DOHH2 (cell line): ENCODE results near the gene KREMEN1.

ENCODE experiments used
- H3F3A ChIP-seq: fragments of 200-600 bp; sonication (generic), shearing (Covaris generic); 2 replicates; pipeline ENCODE4 v1.6.0; 2016; ENCODE audit warnings: antibody characterized with exemption, mild to moderate bottlenecking; ENCODE audit not compliant: control insufficient read depth, insufficient read depth
- H3K27ac ChIP-seq: fragments of 200-600 bp; sonication (generic); 2 replicates; pipeline ENCODE4 v1.5.1; 2014; ENCODE audit warnings: low read depth, mild to moderate bottlenecking, low read length, moderate library complexity
- H3K27me3 ChIP-seq: fragments of 200-600 bp; sonication (generic); 2 replicates; pipeline ENCODE4 v1.6.1; 2014; ENCODE audit warnings: mild to moderate bottlenecking, low read length, mixed read lengths; ENCODE audit not compliant: control insufficient read depth
- H3K36me3 ChIP-seq: fragments of 200-600 bp; sonication (generic); 2 replicates; pipeline ENCODE4 v1.6.1; 2014; ENCODE audit warnings: mild to moderate bottlenecking, low read length, moderate library complexity, mixed read lengths; ENCODE audit not compliant: control insufficient read depth
- H3K4me1 ChIP-seq: fragments of 200-600 bp; sonication (generic); 2 replicates; pipeline ENCODE4 v1.6.1; 2014; ENCODE audit warnings: mild to moderate bottlenecking, low read length, mixed read lengths; ENCODE audit not compliant: control insufficient read depth
- H3K4me2 ChIP-seq: fragments of 200-600 bp; sonication (generic); 2 replicates; pipeline ENCODE4 v1.6.0; 2014; ENCODE audit warnings: mild to moderate bottlenecking, low read length, moderate library complexity
- H3K4me3 ChIP-seq: fragments of 200-600 bp; sonication (generic); 2 replicates; pipeline ENCODE4 v1.5.1; 2014; ENCODE audit warnings: mild to moderate bottlenecking, low read length, mixed read lengths
- H3K79me2 ChIP-seq: fragments of 200-600 bp; sonication (generic); 2 replicates; pipeline ENCODE4 v1.6.1; 2014; ENCODE audit warnings: mild to moderate bottlenecking, low read length, mixed read lengths; ENCODE audit not compliant: control insufficient read depth
- H3K9me2 ChIP-seq: fragments of 200-600 bp; sonication (generic); replicated peaks from 2 replicates; pipeline ENCODE4 v1.6.1; 2014; ENCODE audit warnings: mild to moderate bottlenecking, low read length, mixed read lengths; ENCODE audit not compliant: control insufficient read depth
- H3K9me3 ChIP-seq: fragments of 200-600 bp; sonication (generic); 2 replicates; pipeline ENCODE4 v1.6.1; 2014; ENCODE audit warnings: antibody characterized with exemption, low read length, mixed read lengths; ENCODE audit not compliant: control insufficient read depth, insufficient read depth
- H4K20me1 ChIP-seq: fragments of 200-600 bp; sonication (generic); 2 replicates; pipeline ENCODE4 v1.6.0; 2014; ENCODE audit warnings: low read depth, mild to moderate bottlenecking, antibody characterized with exemption, low read length, moderate library complexity; ENCODE audit not compliant: control insufficient read depth, insufficient read depth
- EZH2phosphoT487 ChIP-seq: fragments of 200-600 bp; sonication (generic); IDR thresholded peaks from 2 replicates; pipeline ENCODE4 v1.6.1; 2017; ENCODE audit warnings: borderline replicate concordance, mild to moderate bottlenecking, antibody characterized with exemption, low read length, moderate library complexity, mixed read lengths
- TF ChIP-seq, protein P1 (sequence below): fragments of 200-600 bp; sonication (generic); IDR thresholded peaks from one replicate; pipeline ENCODE4 v1.5.1; 2014; ENCODE audit warnings: antibody characterized with exemption, mild to moderate bottlenecking, low read depth, low read length; ENCODE audit not compliant: poor library complexity, severe bottlenecking

The KREMEN1 gene

DNA sequence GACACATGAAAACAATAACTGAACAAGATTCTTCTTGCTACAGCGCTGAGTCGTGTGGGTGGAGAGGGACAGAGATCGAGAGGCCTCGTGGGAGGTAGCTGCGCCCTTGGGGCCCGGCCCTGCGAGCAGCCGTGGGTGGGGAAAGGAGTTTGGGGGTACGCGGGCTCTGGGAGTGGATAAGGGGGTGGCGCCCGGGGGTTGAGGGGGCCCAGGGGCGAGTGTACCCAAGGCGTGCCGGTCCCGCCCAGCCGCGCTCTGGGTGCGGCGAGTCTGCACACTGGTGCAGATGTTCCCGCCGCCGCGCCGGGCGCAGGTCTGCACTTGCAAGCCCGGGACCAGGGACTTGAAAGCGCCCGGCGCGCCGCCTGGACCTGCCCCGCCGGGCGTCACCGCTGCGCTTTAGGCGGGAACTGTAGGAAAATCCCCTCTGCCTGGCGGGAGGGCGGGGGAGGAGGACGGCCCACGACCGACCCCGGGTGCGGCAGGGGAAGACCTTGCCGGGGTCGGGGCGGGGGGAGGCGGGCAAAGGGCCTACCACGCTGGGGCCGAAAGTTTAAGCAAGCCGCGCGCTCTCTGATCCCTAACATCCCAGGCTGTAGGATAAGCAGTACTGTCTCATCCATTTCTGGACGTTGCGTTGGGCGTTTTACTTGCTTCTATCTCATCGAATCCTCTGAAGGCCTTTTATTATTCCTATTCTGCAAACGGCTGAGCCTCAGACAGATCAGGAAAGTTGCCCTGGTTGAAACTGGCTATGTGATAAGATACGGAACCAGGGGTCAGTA, 1.4 kb upstream of the KREMEN1 start:
- no peak; the same call in 1 of the 2 replicates for TF ChIP-seq EZH2phosphoT487
- TF ChIP-seq, protein P1, sequence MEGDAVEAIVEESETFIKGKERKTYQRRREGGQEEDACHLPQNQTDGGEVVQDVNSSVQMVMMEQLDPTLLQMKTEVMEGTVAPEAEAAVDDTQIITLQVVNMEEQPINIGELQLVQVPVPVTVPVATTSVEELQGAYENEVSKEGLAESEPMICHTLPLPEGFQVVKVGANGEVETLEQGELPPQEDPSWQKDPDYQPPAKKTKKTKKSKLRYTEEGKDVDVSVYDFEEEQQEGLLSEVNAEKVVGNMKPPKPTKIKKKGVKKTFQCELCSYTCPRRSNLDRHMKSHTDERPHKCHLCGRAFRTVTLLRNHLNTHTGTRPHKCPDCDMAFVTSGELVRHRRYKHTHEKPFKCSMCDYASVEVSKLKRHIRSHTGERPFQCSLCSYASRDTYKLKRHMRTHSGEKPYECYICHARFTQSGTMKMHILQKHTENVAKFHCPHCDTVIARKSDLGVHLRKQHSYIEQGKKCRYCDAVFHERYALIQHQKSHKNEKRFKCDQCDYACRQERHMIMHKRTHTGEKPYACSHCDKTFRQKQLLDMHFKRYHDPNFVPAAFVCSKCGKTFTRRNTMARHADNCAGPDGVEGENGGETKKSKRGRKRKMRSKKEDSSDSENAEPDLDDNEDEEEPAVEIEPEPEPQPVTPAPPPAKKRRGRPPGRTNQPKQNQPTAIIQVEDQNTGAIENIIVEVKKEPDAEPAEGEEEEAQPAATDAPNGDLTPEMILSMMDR: no peak
- no peaks in the 10 kb centered on the region for H3K9me2 ChIP-seq
- H3K9me3 ChIP-seq: no peaks in the 10 kb centered on the region
- no peak overlapping the region for H3K27ac ChIP-seq
- no peaks in the 10 kb centered on the region for H3K79me2 ChIP-seq
- H4K20me1 ChIP-seq: no peaks in the 10 kb centered on the region
- no peak overlapping the region for H3K4me2 ChIP-seq
- no peaks in the 10 kb centered on the region for H3F3A ChIP-seq
- H3K4me1 ChIP-seq: no peaks in the 10 kb centered on the region
- no peaks in the 10 kb centered on the region for H3K36me3 ChIP-seq
- H3K4me3 ChIP-seq: no peak overlapping the region
- H3K27me3 ChIP-seq: peaks cover 34% of the 10 kb centered on the region

GRCh38 chr22:29072193-29072978, 449 bp upstream of the KREMEN1 start:
- Histone ChIP-seq H3K36me3 (no peaks in the 10 kb centered on the region), H3K27ac (no peak overlapping the region), H3K9me3 (no peaks in the 10 kb centered on the region), H3K9me2 (no peaks in the 10 kb centered on the region), H3K4me1 (no peaks in the 10 kb centered on the region), H3K27me3 (peaks cover 34% of the 10 kb centered on the region), H3K79me2 (no peaks in the 10 kb centered on the region), H3K4me2 (no peak overlapping the region), H4K20me1 (no peaks in the 10 kb centered on the region), H3K4me3 (no peak overlapping the region), H3F3A (no peaks in the 10 kb centered on the region)
- TF ChIP-seq EZH2phosphoT487: no peak
- TF ChIP-seq, protein P1: no peak

DNA sequence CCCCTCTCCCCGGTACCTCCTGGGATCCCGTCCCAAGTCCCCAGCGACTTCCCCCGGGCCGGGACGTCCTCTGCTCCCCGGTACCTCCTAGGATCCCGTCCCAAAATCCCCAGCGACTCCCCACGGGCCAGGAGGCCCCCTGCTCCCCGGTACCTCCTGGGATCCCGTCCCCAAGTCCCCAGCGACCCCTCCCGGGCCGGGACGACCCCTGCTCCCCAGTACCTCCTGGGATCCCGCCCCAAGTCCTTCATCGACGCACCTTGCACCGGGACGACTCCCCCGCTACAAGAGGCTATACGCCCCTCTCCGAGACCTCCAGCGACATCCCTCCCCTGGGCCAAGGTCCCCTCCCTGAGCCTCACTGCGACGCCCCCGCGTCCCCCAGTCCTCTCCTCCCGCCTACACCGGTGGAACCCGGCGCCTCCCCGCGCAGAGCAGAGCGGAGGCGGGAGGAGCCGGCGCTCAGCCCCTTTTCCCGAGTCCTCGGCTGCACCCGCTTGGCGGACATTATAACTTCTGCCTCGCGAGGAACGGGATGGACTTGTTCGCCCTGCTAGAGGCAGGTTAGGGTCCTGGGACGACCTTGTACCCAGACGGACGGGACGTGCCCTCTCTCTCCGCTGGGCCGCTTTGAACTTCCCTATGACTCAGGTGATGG, 912 bp downstream of the KREMEN1 start:
- H3K36me3 ChIP-seq: no peaks in the 10 kb centered on the region
- no peaks in the 10 kb centered on the region for H3K9me3 ChIP-seq
- no peaks in the 10 kb centered on the region for H4K20me1 ChIP-seq
- H3K9me2 ChIP-seq: no peaks in the 10 kb centered on the region
- peaks cover 34% of the 10 kb centered on the region for H3K27me3 ChIP-seq
- TF ChIP-seq EZH2phosphoT487: no peak
- TF ChIP-seq, protein P1: no peak
- peaks cover 10% of the 10 kb centered on the region for H3K4me1 ChIP-seq
- no peaks in the 10 kb centered on the region for H3K79me2 ChIP-seq
- no peak overlapping the region for H3K4me3 ChIP-seq
- no peaks in the 10 kb centered on the region for H3F3A ChIP-seq
- H3K4me2 ChIP-seq: no peak overlapping the region
- H3K27ac ChIP-seq: no peak overlapping the region
